SU-DHL-6 (cell line): ENCODE data around the gene MTG2.

Experiments used
- CTCF ChIP-seq: fragments of 200-600 bp; sonication (generic); IDR thresholded peaks from one replicate; pipeline ENCODE4 v1.5.1; 2017; ENCODE audit warnings: antibody characterized with exemption, mild to moderate bottlenecking, low read length, moderate library complexity; ENCODE audit not compliant: insufficient read depth, poor library complexity, severe bottlenecking
- EZH2phosphoT487 ChIP-seq: fragments of 200-600 bp; sonication (generic), shearing (Covaris generic); conservative IDR thresholded peaks from 2 replicates; pipeline ENCODE4 v1.6.1; 2018; ENCODE audit warnings: mild to moderate bottlenecking, antibody characterized with exemption, low read length, moderate library complexity, mixed read lengths

DNA sequence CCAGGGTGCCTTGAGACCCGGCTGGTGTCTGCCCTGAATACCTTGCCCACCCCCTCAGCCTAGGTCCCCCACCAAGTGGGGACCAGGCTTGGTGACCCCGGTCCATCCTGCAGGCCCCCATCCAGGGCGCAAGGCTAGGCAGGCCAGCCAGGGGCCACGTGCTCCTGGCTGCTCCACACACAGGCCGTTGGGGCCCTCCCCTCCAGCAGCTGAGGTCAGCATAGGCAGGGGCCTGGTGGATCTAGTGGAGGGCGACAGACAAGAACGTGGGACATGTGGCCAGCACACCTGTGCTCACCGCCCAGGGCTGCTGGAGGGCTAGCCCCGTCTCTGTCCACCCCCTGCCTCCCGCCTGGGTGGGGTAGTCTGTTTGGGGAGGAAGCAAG is 44.8 kb downstream of the MTG2 start:
- no peak for TF ChIP-seq CTCF
- TF ChIP-seq EZH2phosphoT487: no peak
